Measurements from ENCODE around the gene SNRNP35. TPM values are rescaled to one million over a fixed set of nuclear protein-coding genes. Genes with fewer than 3 reads are reported as not detected.

The SNRNP35 gene
- total RNA-seq: 11.8 and 14.5 TPM in 2 replicates

GRCh38 chr12:123457980-123458779 is at the start of gene SNRNP35:
Gene SNRNP35, plus strand, starts transcription at chr12:123458139. Its CDS starts 7,402 bp downstream, at chr12:123465541.

GRCh38 chr12:123436017-123436964 is 21.6 kb upstream of the SNRNP35 start, which contains the start of gene RILPL2:
Gene RILPL2, minus strand, starts transcription at chr12:123436684. Its CDS starts 264 bp downstream, at chr12:123436420.

Other genes starting within 250 kb of the SNRNP35 start
- 30.1 and 35.1 TPM in 2 replicates for gene MPHOSPH9, start 225.0 kb upstream of the SNRNP35 start, total RNA-seq
- gene MTRFR, start 224.7 kb upstream of the SNRNP35 start, total RNA-seq: 8.6 and 9.5 TPM in 2 replicates
- 140 and 156 TPM in 2 replicates for gene CDK2AP1, start 186.3 kb upstream of the SNRNP35 start, total RNA-seq
- gene SBNO1, start 93.3 kb upstream of the SNRNP35 start, total RNA-seq: 22.7 and 24.6 TPM in 2 replicates
- gene KMT5A, start 74.0 kb upstream of the SNRNP35 start, total RNA-seq: 38.3 and 38.4 TPM in 2 replicates
- gene RILPL2, start 21.5 kb upstream of the SNRNP35 start, total RNA-seq: 4.6 and 4.9 TPM in 2 replicates
- gene RILPL1, start 75.6 kb downstream of the SNRNP35 start, total RNA-seq: 9.7 and 13.1 TPM in 2 replicates
- 373 and 377 TPM in 2 replicates for gene TMED2, start 126.4 kb downstream of the SNRNP35 start, total RNA-seq
- 14.9 and 15.6 TPM in 2 replicates for gene DDX55, start 144.0 kb downstream of the SNRNP35 start, total RNA-seq
- gene EIF2B1, start 175.5 kb downstream of the SNRNP35 start, total RNA-seq: 31.5 and 33.1 TPM in 2 replicates
- gene GTF2H3, start 175.7 kb downstream of the SNRNP35 start, total RNA-seq: 19.9 and 23.4 TPM in 2 replicates
- gene TCTN2, start 213.0 kb downstream of the SNRNP35 start, total RNA-seq: 8.5 and 9.9 TPM in 2 replicates